Measurements from ENCODE around the gene ANK3. TPM values are rescaled to one million over a fixed set of nuclear protein-coding genes. Genes with fewer than 3 reads are reported as not detected.

Gene ANK3
- total RNA-seq, 6 experiments from 2014 or later: 7.8 to 25.7 (median 16.6) TPM

DNA sequence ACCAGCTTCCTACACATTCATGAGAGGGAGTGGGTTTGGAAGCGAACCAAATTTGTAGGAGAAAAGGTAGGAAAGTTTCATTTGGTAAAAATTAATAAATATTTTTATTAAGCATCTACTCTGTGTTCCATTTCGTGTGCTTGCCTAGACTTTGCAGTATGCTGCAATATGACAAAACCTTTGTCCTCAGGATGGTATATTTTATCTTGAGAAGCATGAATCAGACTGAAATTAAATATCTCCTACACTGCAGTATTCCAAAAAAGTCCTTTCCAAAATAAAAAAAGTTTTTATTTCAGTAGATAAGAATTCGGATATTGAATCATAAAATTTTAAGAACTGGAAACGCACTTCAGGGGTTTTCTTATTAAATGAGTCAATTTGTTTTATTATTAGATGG is 47.7 kb downstream of the ANK3 start:
- no peak for DNase-seq
- H3K27ac ChIP-seq: no peak overlapping the region
- intact Hi-C loops (cut with DNase I): no loop called here
- TF ChIP-seq, protein P1, sequence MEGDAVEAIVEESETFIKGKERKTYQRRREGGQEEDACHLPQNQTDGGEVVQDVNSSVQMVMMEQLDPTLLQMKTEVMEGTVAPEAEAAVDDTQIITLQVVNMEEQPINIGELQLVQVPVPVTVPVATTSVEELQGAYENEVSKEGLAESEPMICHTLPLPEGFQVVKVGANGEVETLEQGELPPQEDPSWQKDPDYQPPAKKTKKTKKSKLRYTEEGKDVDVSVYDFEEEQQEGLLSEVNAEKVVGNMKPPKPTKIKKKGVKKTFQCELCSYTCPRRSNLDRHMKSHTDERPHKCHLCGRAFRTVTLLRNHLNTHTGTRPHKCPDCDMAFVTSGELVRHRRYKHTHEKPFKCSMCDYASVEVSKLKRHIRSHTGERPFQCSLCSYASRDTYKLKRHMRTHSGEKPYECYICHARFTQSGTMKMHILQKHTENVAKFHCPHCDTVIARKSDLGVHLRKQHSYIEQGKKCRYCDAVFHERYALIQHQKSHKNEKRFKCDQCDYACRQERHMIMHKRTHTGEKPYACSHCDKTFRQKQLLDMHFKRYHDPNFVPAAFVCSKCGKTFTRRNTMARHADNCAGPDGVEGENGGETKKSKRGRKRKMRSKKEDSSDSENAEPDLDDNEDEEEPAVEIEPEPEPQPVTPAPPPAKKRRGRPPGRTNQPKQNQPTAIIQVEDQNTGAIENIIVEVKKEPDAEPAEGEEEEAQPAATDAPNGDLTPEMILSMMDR (IDR thresholded peaks at IDR 0.05): no peak
- no peak for TF ChIP-seq POLR2A (IDR thresholded peaks at IDR 0.05)
- H3K4me1 ChIP-seq: no peaks in the 10 kb centered on the region
- no peaks in the 10 kb centered on the region for H3K36me3 ChIP-seq
- 61% methylated on average over 4 of the region's 4 CpGs for WGBS (ENCODE audit: insufficient coverage, low coverage, low lambda C conversion rate, missing lambda C conversion rate)
- no peak overlapping the region for H3K4me3 ChIP-seq
- no peak for ATAC-seq
- no peaks in the 10 kb centered on the region for H3K9me3 ChIP-seq
- no peaks in the 10 kb centered on the region for H3K27me3 ChIP-seq

DNA sequence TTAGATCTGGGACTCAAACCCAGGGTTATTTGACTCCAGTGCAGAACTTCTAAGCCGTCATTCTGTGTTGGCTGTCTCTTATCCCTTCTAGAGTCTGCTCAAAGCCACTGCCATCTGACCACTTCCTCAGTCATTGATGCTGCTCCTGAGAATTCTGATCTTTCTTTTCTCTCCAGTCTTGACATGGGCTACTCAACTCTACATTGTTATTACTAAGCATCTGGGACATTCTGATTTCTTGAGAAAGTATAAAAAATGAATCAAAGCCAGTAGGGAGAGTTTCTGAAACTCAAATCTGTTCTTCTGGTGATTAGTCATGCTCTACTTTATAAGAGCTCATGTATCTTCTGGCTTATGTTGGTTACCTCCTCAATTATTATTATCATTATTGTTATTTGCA is 48.7 kb downstream of the ANK3 start:
- Histone ChIP-seq H3K4me1 (no peaks in the 10 kb centered on the region), H3K4me3 (no peak overlapping the region), H3K36me3 (no peaks in the 10 kb centered on the region), H3K9me3 (no peaks in the 10 kb centered on the region), H3K27me3 (no peaks in the 10 kb centered on the region), H3K27ac (no peak overlapping the region)
- intact Hi-C loops (cut with DNase I): no loop called here
- 71% methylated on average over 1 of the region's 1 CpG for WGBS (ENCODE audit: insufficient coverage, low coverage, low lambda C conversion rate, missing lambda C conversion rate)
- no peak for TF ChIP-seq POLR2A (IDR thresholded peaks at IDR 0.05)
- TF ChIP-seq, protein P1 (IDR thresholded peaks at IDR 0.05): no peak
- DNase-seq (no peak), ATAC-seq (no peak)

- Histone ChIP-seq H3K27me3 (no peaks in the 10 kb centered on the region), H3K9me3 (no peaks in the 10 kb centered on the region), H3K36me3 (no peaks in the 10 kb centered on the region), H3K27ac (no peak overlapping the region), H3K4me3 (no peak overlapping the region), H3K4me1 (no peaks in the 10 kb centered on the region)
- 70% methylated on average over 4 of the region's 4 CpGs for WGBS (ENCODE audit: insufficient coverage, low coverage, low lambda C conversion rate, missing lambda C conversion rate)
- intact Hi-C loops (cut with DNase I): no loop called here
- DNase-seq (no peak), ATAC-seq (no peak)
- TF ChIP-seq, protein P1 (IDR thresholded peaks at IDR 0.05): no peak
- no peak for TF ChIP-seq POLR2A (IDR thresholded peaks at IDR 0.05)
Measured at GRCh38 chr10:60339757-60340156, 49.9 kb downstream of the ANK3 start.

- Histone ChIP-seq H3K4me3 (no peak overlapping the region), H3K27ac (no peak overlapping the region), H3K4me1 (no peaks in the 10 kb centered on the region), H3K9me3 (no peaks in the 10 kb centered on the region), H3K36me3 (no peaks in the 10 kb centered on the region), H3K27me3 (no peaks in the 10 kb centered on the region)
- TF ChIP-seq POLR2A (IDR thresholded peaks at IDR 0.05): no peak
- TF ChIP-seq, protein P1 (IDR thresholded peaks at IDR 0.05): no peak
- ATAC-seq: no peak
- DNase-seq: no peak
- intact Hi-C loops (cut with DNase I): no loop called here
- 73% methylated on average over 2 of the region's 2 CpGs for WGBS (ENCODE audit: insufficient coverage, low coverage, low lambda C conversion rate, missing lambda C conversion rate)
Measured at GRCh38 chr10:60338786-60339185, 50.9 kb downstream of the ANK3 start.

GRCh38 chr10:60338002-60338564 is 51.6 kb downstream of the ANK3 start:
- Histone ChIP-seq H3K4me3 (no peak overlapping the region), H3K4me1 (no peaks in the 10 kb centered on the region), H3K9me3 (no peaks in the 10 kb centered on the region), H3K36me3 (no peaks in the 10 kb centered on the region), H3K27me3 (no peaks in the 10 kb centered on the region), H3K27ac (no peak overlapping the region)
- intact Hi-C loops (cut with DNase I): no loop called here
- 27% methylated on average over 2 of the region's 2 CpGs for whole genome bisulfite sequencing (ENCODE audit: insufficient coverage, low coverage, low lambda C conversion rate, missing lambda C conversion rate)
- peak in 1 of 4 donors; percentile 18 for ATAC-seq
- TF ChIP-seq POLR2A (IDR thresholded peaks at IDR 0.05): no peak
- TF ChIP-seq, protein P1 (IDR thresholded peaks at IDR 0.05): no peak
- no peak for DNase-seq
